ENCODE measurements around the gene LSM12. TPM values are rescaled to one million over a fixed set of nuclear protein-coding genes. Genes with fewer than 3 reads are reported as not detected.

LSM12 gene
- total RNA-seq, 1 experiment from 2014 or later = 52.5 TPM

DNA sequence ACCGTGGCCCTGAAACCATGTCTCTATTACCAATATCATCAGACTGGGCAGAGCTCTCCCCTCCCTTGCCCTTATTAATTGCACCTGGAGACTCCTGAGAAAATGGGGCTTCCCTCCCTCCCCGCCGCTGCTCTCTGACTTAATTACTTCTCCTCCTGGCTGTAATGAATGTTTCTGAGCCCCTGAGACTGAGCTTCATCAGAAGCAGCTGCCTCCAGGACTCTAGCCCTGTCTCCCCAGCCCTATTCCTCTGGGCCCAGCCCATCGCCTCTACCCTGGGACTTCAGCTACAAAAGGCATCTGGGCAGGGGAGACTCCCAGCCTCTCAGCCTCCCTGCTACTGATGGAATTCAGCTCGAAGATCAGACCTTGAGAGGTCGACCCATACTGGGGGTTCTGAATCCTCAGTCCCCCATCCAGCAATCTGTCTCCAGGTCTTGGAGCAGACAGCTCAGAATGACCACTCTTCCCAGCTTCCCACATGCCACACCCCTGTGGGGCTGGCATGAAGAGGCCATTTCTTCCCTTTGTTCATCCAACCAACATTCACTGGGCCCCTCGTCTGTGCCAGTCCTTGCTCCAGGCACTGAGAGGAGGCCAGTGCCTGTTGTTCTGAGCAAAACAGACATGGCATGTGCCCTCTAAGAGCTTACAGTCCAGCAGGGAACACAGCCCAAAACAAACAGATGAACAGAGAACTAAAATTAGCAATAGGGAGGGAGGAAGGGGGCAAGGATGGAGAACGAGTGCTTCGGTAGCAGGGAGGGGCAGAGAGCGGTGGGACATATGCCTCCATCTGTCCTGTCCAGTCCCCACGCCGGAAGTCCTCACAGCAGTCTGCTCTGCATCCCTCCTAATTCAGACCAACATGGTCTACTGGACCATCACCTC, 79.1 kb downstream of the LSM12 start:
- BruUV-seq (replicated peaks) = no TSS peak
- no peaks in the 10 kb centered on the region for H3K36me3 ChIP-seq (ENCODE audit: insufficient read depth, low read length, poor library complexity, severe bottlenecking)
- H3K27ac ChIP-seq (ENCODE audit: low read depth, low read length, poor library complexity, severe bottlenecking) = no peak overlapping the region
- ChIA-PET CTCF (interaction anchor here (0.6 kb wide), 1 partner anchor 209 kb away, joined by 5 read pairs; the partner anchor contains the start of gene DUSP3), POLR2A (ENCODE audit: low non-redundant PET) (interaction anchor here (0.7 kb wide), 1 partner anchor 15 kb away, joined by 3 read pairs; no protein-coding TSS in a partner anchor)
- no peaks in the 10 kb centered on the region for H3K27me3 ChIP-seq (replicated peaks; ENCODE audit: insufficient read depth, low read depth, low read length, poor library complexity)
- H3K9me3 ChIP-seq (ENCODE audit: low read depth, low read length, poor library complexity, severe bottlenecking) = no peaks in the 10 kb centered on the region
- no peaks in the 10 kb centered on the region for H3K4me1 ChIP-seq (ENCODE audit: insufficient read depth, low read length, poor library complexity, severe bottlenecking)
- H3K4me3 ChIP-seq (ENCODE audit: low read depth, low read length, poor library complexity, severe bottlenecking) = no peak overlapping the region
- intact Hi-C loops (cut with micrococcal nuclease; ENCODE audit: unreplicated experiment) = no loop called here
- TF ChIP-seq EZH2 (IDR thresholded peaks at IDR 0.05; ENCODE audit: borderline replicate concordance, low read depth, low read length, poor library complexity, severe bottlenecking) = no peak
- TF ChIP-seq, protein P1, sequence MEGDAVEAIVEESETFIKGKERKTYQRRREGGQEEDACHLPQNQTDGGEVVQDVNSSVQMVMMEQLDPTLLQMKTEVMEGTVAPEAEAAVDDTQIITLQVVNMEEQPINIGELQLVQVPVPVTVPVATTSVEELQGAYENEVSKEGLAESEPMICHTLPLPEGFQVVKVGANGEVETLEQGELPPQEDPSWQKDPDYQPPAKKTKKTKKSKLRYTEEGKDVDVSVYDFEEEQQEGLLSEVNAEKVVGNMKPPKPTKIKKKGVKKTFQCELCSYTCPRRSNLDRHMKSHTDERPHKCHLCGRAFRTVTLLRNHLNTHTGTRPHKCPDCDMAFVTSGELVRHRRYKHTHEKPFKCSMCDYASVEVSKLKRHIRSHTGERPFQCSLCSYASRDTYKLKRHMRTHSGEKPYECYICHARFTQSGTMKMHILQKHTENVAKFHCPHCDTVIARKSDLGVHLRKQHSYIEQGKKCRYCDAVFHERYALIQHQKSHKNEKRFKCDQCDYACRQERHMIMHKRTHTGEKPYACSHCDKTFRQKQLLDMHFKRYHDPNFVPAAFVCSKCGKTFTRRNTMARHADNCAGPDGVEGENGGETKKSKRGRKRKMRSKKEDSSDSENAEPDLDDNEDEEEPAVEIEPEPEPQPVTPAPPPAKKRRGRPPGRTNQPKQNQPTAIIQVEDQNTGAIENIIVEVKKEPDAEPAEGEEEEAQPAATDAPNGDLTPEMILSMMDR (conservative IDR thresholded peaks at IDR 0.05; ENCODE audit: low read depth, low read length) = no peak
- no peak for DNase-seq (ENCODE audit: low spot score)

DNA sequence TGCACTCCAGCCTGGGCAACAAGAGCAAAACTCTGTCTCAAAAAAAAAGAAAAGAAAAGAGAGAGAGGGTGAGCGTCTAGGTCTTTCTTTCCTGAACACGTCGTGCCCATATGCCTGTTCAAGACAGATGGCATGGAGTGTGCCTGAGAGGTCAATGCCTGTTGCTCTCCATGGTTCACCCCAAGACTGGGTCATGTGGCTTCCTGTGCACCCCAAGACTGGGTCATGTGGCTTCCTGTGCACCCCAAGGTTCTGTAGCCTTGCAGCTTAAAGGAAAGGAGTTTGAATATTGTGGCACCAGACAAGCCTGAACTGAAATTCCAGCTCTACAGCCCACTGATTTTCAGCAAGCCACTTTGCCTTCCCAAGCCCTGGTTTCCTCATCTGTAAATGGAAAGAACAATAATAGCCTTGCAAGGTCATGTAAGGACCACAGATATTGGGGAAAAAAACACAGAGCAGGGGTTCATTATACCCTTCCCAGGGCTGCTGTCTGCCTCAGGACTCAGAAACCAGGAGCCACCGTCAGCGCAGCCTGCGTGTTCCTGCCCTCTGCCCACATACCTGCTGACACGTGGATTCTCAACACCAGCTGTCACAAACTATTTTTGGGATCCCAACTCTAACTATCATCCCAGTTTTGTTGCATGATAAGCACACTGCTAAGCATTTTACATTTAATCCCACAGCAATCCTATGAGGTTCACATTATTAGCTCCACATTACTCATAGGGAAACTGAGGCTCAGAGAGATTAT, 80.1 kb downstream of the LSM12 start:
- Histone ChIP-seq H3K4me1 (ENCODE audit: insufficient read depth, low read length, poor library complexity, severe bottlenecking) (no peaks in the 10 kb centered on the region), H3K4me3 (ENCODE audit: low read depth, low read length, poor library complexity, severe bottlenecking) (no peak overlapping the region), H3K27ac (ENCODE audit: low read depth, low read length, poor library complexity, severe bottlenecking) (no peak overlapping the region), H3K36me3 (ENCODE audit: insufficient read depth, low read length, poor library complexity, severe bottlenecking) (no peaks in the 10 kb centered on the region), H3K27me3 (replicated peaks; ENCODE audit: insufficient read depth, low read depth, low read length, poor library complexity) (no peaks in the 10 kb centered on the region), H3K9me3 (ENCODE audit: low read depth, low read length, poor library complexity, severe bottlenecking) (no peaks in the 10 kb centered on the region)
- no peak for DNase-seq (ENCODE audit: low spot score)
- POLR2A ChIA-PET (ENCODE audit: low non-redundant PET) = no interaction called here
- intact Hi-C loops (cut with micrococcal nuclease; ENCODE audit: unreplicated experiment) = no loop called here
- TF ChIP-seq, protein P1 (conservative IDR thresholded peaks at IDR 0.05; ENCODE audit: low read depth, low read length) = no peak
- no peak for TF ChIP-seq EZH2 (IDR thresholded peaks at IDR 0.05; ENCODE audit: borderline replicate concordance, low read depth, low read length, poor library complexity, severe bottlenecking)
- no TSS peak for BruUV-seq (replicated peaks)
- CTCF ChIA-PET = no interaction called here

DNA sequence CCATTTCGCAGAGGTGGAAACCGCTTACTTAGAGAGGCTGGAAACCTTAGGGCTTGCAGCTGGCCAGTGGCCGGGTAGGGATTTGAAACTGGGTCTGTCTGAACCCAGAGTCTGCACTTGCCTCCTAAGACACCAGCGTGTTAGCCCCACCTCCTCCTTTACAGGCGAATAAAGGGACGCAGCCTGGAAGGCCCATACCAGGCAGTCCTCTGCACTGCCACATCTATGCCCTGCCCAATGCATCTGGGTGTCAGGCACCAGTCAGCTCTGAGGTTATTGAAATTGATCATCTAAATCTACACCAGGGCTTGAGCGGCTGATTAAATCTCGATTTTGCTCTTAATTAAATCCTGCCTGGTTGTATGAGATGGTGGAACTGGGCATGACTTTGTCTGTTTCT, 82.0 kb downstream of the LSM12 start:
- H3K9me3 ChIP-seq (ENCODE audit: low read depth, low read length, poor library complexity, severe bottlenecking) = no peaks in the 10 kb centered on the region
- intact Hi-C loops (cut with micrococcal nuclease; ENCODE audit: unreplicated experiment) = no loop called here
- ChIA-PET CTCF (no interaction called here), POLR2A (ENCODE audit: low non-redundant PET) (no interaction called here)
- TF ChIP-seq, protein P1 (conservative IDR thresholded peaks at IDR 0.05; ENCODE audit: low read depth, low read length) = no peak
- no peak for TF ChIP-seq EZH2 (IDR thresholded peaks at IDR 0.05; ENCODE audit: borderline replicate concordance, low read depth, low read length, poor library complexity, severe bottlenecking)
- DNase-seq (ENCODE audit: low spot score) = no peak
- H3K27ac ChIP-seq (ENCODE audit: low read depth, low read length, poor library complexity, severe bottlenecking) = no peak overlapping the region
- H3K36me3 ChIP-seq (ENCODE audit: insufficient read depth, low read length, poor library complexity, severe bottlenecking) = no peaks in the 10 kb centered on the region
- no TSS peak for BruUV-seq (replicated peaks)
- no peak overlapping the region for H3K4me3 ChIP-seq (ENCODE audit: low read depth, low read length, poor library complexity, severe bottlenecking)
- no peaks in the 10 kb centered on the region for H3K4me1 ChIP-seq (ENCODE audit: insufficient read depth, low read length, poor library complexity, severe bottlenecking)
- no peaks in the 10 kb centered on the region for H3K27me3 ChIP-seq (replicated peaks; ENCODE audit: insufficient read depth, low read depth, low read length, poor library complexity)

Other genes with a start within 250 kb of the LSM12 start
- 5.7 and 7.7 TPM in 2 replicates for gene MPP3, start 233.5 kb downstream of the LSM12 start, total RNA-seq (2021)
- gene CD300LG, start 219.5 kb downstream of the LSM12 start, total RNA-seq (2021) = not detected in 2 replicates
- gene MPP2, start 159.1 kb downstream of the LSM12 start, total RNA-seq (2021) = 2.6 and 4.0 TPM in 2 replicates
- not detected in 2 replicates for gene PPY, start 124.2 kb downstream of the LSM12 start, total RNA-seq (2021)
- gene PYY, start 112.7 kb downstream of the LSM12 start, total RNA-seq (2021) = not detected in 2 replicates
- gene NAGS, start 62.0 kb downstream of the LSM12 start, total RNA-seq (2021) = 0.24 and 0.50 TPM in 2 replicates
- 12.7 TPM in 2 replicates for gene TMEM101, start 51.7 kb downstream of the LSM12 start, total RNA-seq (2021)
- 47.0 and 57.9 TPM in 2 replicates for gene G6PC3, start 4.1 kb upstream of the LSM12 start, total RNA-seq (2021)
- 16.9 and 27.1 TPM in 2 replicates for gene HDAC5, start 57.0 kb upstream of the LSM12 start, total RNA-seq (2021)
- gene HROB, start 75.3 kb upstream of the LSM12 start, total RNA-seq (2021) = 13.5 and 14.7 TPM in 2 replicates
- gene ASB16, start 104.0 kb upstream of the LSM12 start, total RNA-seq (2021) = 0.17 TPM in 1 of 2 replicates, not detected in the other
- gene TMUB2, start 120.3 kb upstream of the LSM12 start, total RNA-seq (2021) = 13.0 and 13.3 TPM in 2 replicates
- 36.9 and 44.5 TPM in 2 replicates for gene ATXN7L3, start 133.2 kb upstream of the LSM12 start, total RNA-seq (2021)
- 101 and 114 TPM in 2 replicates for gene UBTF, start 153.0 kb upstream of the LSM12 start, total RNA-seq (2021)
- gene SLC4A1, start 201.5 kb upstream of the LSM12 start, total RNA-seq (2021) = not detected in 2 replicates
- gene RUNDC3A, start 241.9 kb upstream of the LSM12 start, total RNA-seq (2021) = 0.56 and 1.2 TPM in 2 replicates